ENCODE measurements around the gene BEGAIN. TPM values are rescaled to one million over a fixed set of nuclear protein-coding genes. Genes with fewer than 3 reads are reported as not detected.

BEGAIN gene
- total and polyA plus RNA-seq, 7 experiments from 2014 or later = 0.38 to 2.4 (median 1.5) TPM

GRCh38 chr14:100574642-100575031 is 12.6 kb downstream of the BEGAIN start:
- H3K27me3 ChIP-seq (ENCODE audit: control insufficient read depth in 2 of 2, insufficient read depth in 2 of 2, low read length in 2 of 2) = no peaks in the 10 kb centered on the region
- no peaks in the 10 kb centered on the region for H3K9me3 ChIP-seq (ENCODE audit: control insufficient read depth in 2 of 3, low read length in 3 of 3)
- Mint-ChIP-seq H3K27me3 (peaks cover under 1 to 30% (median 18%) of the 10 kb centered on the region in 5 donors), H3K4me1 (peaks cover 0 to 7% (median 5%) of the 10 kb centered on the region in 7 donors), H3K4me3 (no peak overlapping the region), H3K9me3 (peaks cover 0 to 3% (median 0%) of the 10 kb centered on the region in 11 donors), H3K36me3 (no peaks in the 10 kb centered on the region), H3K27ac (peak overlapping the region in 1 of 9 donors; percentile 78)
- H3K36me3 ChIP-seq (ENCODE audit: control insufficient read depth in 2 of 3, insufficient read depth in 3 of 3, low read length in 3 of 3) = no peaks in the 10 kb centered on the region
- no peaks in the 10 kb centered on the region for H3K4me1 ChIP-seq (ENCODE audit: control insufficient read depth in 2 of 2, insufficient read depth in 2 of 2, low read length in 2 of 2)
- ChIA-PET CTCF (no interaction called here), POLR2A (interaction anchor here (0.7 kb wide), 1 partner anchor 60 kb away, joined by 3 read pairs; no protein-coding TSS in a partner anchor)
- DNase-seq (no peak), ATAC-seq (no peak)
- intact Hi-C loops (cut with micrococcal nuclease) = no loop called here
- H3K4me3 ChIP-seq (ENCODE audit: low read length) = no peak overlapping the region
- H3K27ac ChIP-seq (ENCODE audit: low read depth, low read length) = no peak overlapping the region

GRCh38 chr14:100573757-100574641 is 13.2 kb downstream of the BEGAIN start:
- DNase-seq = no peak
- POLR2A ChIA-PET = interaction anchor here (0.6 to 0.7 kb wide), 2 partner anchors 37 to 60 kb away, joined by 3 read pairs; no protein-coding TSS in a partner anchor

GRCh38 chr14:100573002-100573756 is 14.0 kb downstream of the BEGAIN start:
- H3K27ac Mint-ChIP-seq = no peak overlapping the region
- no peak overlapping the region for H3K4me3 Mint-ChIP-seq
- Histone ChIP-seq H3K27me3 (ENCODE audit: control insufficient read depth in 2 of 2, insufficient read depth in 2 of 2, low read length in 2 of 2) (peaks cover 0 to 6% of the 10 kb centered on the region in 2 donors), H3K27ac (ENCODE audit: low read depth, low read length) (no peak overlapping the region), H3K4me3 (ENCODE audit: low read length) (no peak overlapping the region), H3K9me3 (ENCODE audit: control insufficient read depth in 2 of 3, low read length in 3 of 3) (no peaks in the 10 kb centered on the region), H3K4me1 (ENCODE audit: control insufficient read depth in 2 of 2, insufficient read depth in 2 of 2, low read length in 2 of 2) (no peaks in the 10 kb centered on the region), H3K36me3 (ENCODE audit: control insufficient read depth in 2 of 3, insufficient read depth in 3 of 3, low read length in 3 of 3) (no peaks in the 10 kb centered on the region)
- H3K9me3 Mint-ChIP-seq = peaks cover 0 to 3% (median 0%) of the 10 kb centered on the region in 11 donors
- peaks cover 0 to 13% (median 6%) of the 10 kb centered on the region in 7 donors for H3K4me1 Mint-ChIP-seq
- no peaks in the 10 kb centered on the region for H3K36me3 Mint-ChIP-seq
- ChIA-PET CTCF (no interaction called here), POLR2A (interaction anchor here (0.6 kb wide), 1 partner anchor 38 kb away, joined by 3 read pairs; no protein-coding TSS in a partner anchor)
- ATAC-seq (no peak), DNase-seq (no peak)
- intact Hi-C loops (cut with micrococcal nuclease) = no loop called here
- H3K27me3 Mint-ChIP-seq = peaks cover 5 to 36% (median 23%) of the 10 kb centered on the region in 5 donors

More at GRCh38 chr14:100573757-100574641, 13.2 kb downstream of the BEGAIN start:
- Histone ChIP-seq H3K27me3 (ENCODE audit: control insufficient read depth in 2 of 2, insufficient read depth in 2 of 2, low read length in 2 of 2) (peaks cover 0 to 6% of the 10 kb centered on the region in 2 donors), H3K4me3 (ENCODE audit: low read length) (no peak overlapping the region), H3K4me1 (ENCODE audit: control insufficient read depth in 2 of 2, insufficient read depth in 2 of 2, low read length in 2 of 2) (no peaks in the 10 kb centered on the region), H3K27ac (ENCODE audit: low read depth, low read length) (no peak overlapping the region), H3K9me3 (ENCODE audit: control insufficient read depth in 2 of 3, low read length in 3 of 3) (no peaks in the 10 kb centered on the region), H3K36me3 (ENCODE audit: control insufficient read depth in 2 of 3, insufficient read depth in 3 of 3, low read length in 3 of 3) (no peaks in the 10 kb centered on the region)
- H3K27ac Mint-ChIP-seq = no peak overlapping the region
- ATAC-seq = no peak
- H3K4me3 Mint-ChIP-seq = no peak overlapping the region
- CTCF ChIA-PET = no interaction called here
- intact Hi-C loops (cut with micrococcal nuclease) = no loop called here
- H3K9me3 Mint-ChIP-seq = peaks cover 0 to 3% (median 0%) of the 10 kb centered on the region in 11 donors
- H3K36me3 Mint-ChIP-seq = no peaks in the 10 kb centered on the region
- H3K27me3 Mint-ChIP-seq = peaks cover 5 to 36% (median 23%) of the 10 kb centered on the region in 5 donors
- H3K4me1 Mint-ChIP-seq = peaks cover 0 to 13% (median 6%) of the 10 kb centered on the region in 7 donors

GRCh38 chr14:100572543-100572942 is 14.7 kb downstream of the BEGAIN start:
- H3K9me3 Mint-ChIP-seq = peaks cover 0 to 2% (median 0%) of the 10 kb centered on the region in 11 donors
- H3K27me3 ChIP-seq (ENCODE audit: control insufficient read depth in 2 of 2, insufficient read depth in 2 of 2, low read length in 2 of 2) = peaks cover 0 to 6% of the 10 kb centered on the region in 2 donors
- H3K27ac Mint-ChIP-seq = no peak overlapping the region
- H3K4me1 Mint-ChIP-seq = peaks cover 0 to 13% (median 6%) of the 10 kb centered on the region in 7 donors
- intact Hi-C loops (cut with micrococcal nuclease) = no loop called here
- no peaks in the 10 kb centered on the region for H3K4me1 ChIP-seq (ENCODE audit: control insufficient read depth in 2 of 2, insufficient read depth in 2 of 2, low read length in 2 of 2)
- ATAC-seq (no peak), DNase-seq (no peak)
- no peaks in the 10 kb centered on the region for H3K9me3 ChIP-seq (ENCODE audit: control insufficient read depth in 2 of 3, low read length in 3 of 3)
- CTCF ChIA-PET = no interaction called here
- no peak overlapping the region for H3K4me3 ChIP-seq (ENCODE audit: low read length)
- no peaks in the 10 kb centered on the region for H3K36me3 Mint-ChIP-seq
- H3K36me3 ChIP-seq (ENCODE audit: control insufficient read depth in 2 of 3, insufficient read depth in 3 of 3, low read length in 3 of 3) = no peaks in the 10 kb centered on the region
- POLR2A ChIA-PET = no interaction called here
- H3K4me3 Mint-ChIP-seq = no peak overlapping the region
- peaks cover 5 to 36% (median 23%) of the 10 kb centered on the region in 5 donors for H3K27me3 Mint-ChIP-seq
- no peak overlapping the region for H3K27ac ChIP-seq (ENCODE audit: low read depth, low read length)

- peaks cover 5 to 40% (median 23%) of the 10 kb centered on the region in 5 donors for H3K27me3 Mint-ChIP-seq
- intact Hi-C loops (cut with micrococcal nuclease) = no loop called here
Observed at GRCh38 chr14:100571837-100572236, 15.4 kb downstream of the BEGAIN start.

GRCh38 chr14:100570726-100571454 is 16.3 kb downstream of the BEGAIN start:
- Mint-ChIP-seq H3K27ac (peak overlapping the region in 3 of 9 donors; percentile 14 to 51 (median 31)), H3K9me3 (peaks cover 0 to 2% (median 0%) of the 10 kb centered on the region in 11 donors), H3K36me3 (no peaks in the 10 kb centered on the region), H3K4me1 (peaks cover 0 to 13% (median 6%) of the 10 kb centered on the region in 7 donors), H3K4me3 (peak overlapping the region in 2 of 10 donors; percentile 13 to 34), H3K27me3 (peaks cover 5 to 49% (median 23%) of the 10 kb centered on the region in 5 donors)
- ChIA-PET POLR2A (no interaction called here), CTCF (no interaction called here)
- Histone ChIP-seq H3K27me3 (ENCODE audit: control insufficient read depth in 2 of 2, insufficient read depth in 2 of 2, low read length in 2 of 2) (peaks cover 0 to 6% of the 10 kb centered on the region in 2 donors), H3K9me3 (ENCODE audit: control insufficient read depth in 2 of 3, low read length in 3 of 3) (no peaks in the 10 kb centered on the region), H3K36me3 (ENCODE audit: control insufficient read depth in 2 of 3, insufficient read depth in 3 of 3, low read length in 3 of 3) (no peaks in the 10 kb centered on the region), H3K27ac (ENCODE audit: low read depth, low read length) (no peak overlapping the region), H3K4me1 (ENCODE audit: control insufficient read depth in 2 of 2, insufficient read depth in 2 of 2, low read length in 2 of 2) (no peaks in the 10 kb centered on the region), H3K4me3 (ENCODE audit: low read length) (no peak overlapping the region)
- ATAC-seq (no peak), DNase-seq (no peak)
- intact Hi-C loops (cut with micrococcal nuclease) = no loop called here

More at GRCh38 chr14:100571837-100572236, 15.4 kb downstream of the BEGAIN start:
- peaks cover 0 to 6% of the 10 kb centered on the region in 2 donors for H3K27me3 ChIP-seq (ENCODE audit: control insufficient read depth in 2 of 2, insufficient read depth in 2 of 2, low read length in 2 of 2)
- H3K27ac Mint-ChIP-seq = no peak overlapping the region
- ATAC-seq = no peak
- no peaks in the 10 kb centered on the region for H3K4me1 ChIP-seq (ENCODE audit: control insufficient read depth in 2 of 2, insufficient read depth in 2 of 2, low read length in 2 of 2)
- H3K9me3 Mint-ChIP-seq = peaks cover 0 to 2% (median 0%) of the 10 kb centered on the region in 11 donors
- POLR2A ChIA-PET = no interaction called here
- CTCF ChIA-PET = no interaction called here
- no peaks in the 10 kb centered on the region for H3K9me3 ChIP-seq (ENCODE audit: control insufficient read depth in 2 of 3, low read length in 3 of 3)
- no peaks in the 10 kb centered on the region for H3K36me3 ChIP-seq (ENCODE audit: control insufficient read depth in 2 of 3, insufficient read depth in 3 of 3, low read length in 3 of 3)
- H3K4me3 ChIP-seq (ENCODE audit: low read length) = no peak overlapping the region
- DNase-seq = no peak
- H3K27ac ChIP-seq (ENCODE audit: low read depth, low read length) = no peak overlapping the region
- no peak overlapping the region for H3K4me3 Mint-ChIP-seq
- H3K4me1 Mint-ChIP-seq = peaks cover 0 to 13% (median 6%) of the 10 kb centered on the region in 7 donors
- no peaks in the 10 kb centered on the region for H3K36me3 Mint-ChIP-seq

Data from naive thymus-derived CD4-positive, alpha-beta T cell (primary cell).